Loucy (cell line): ENCODE measurements around the gene OXA1L.
"Not testable (repeated sequence)": the region's sequence is repeated elsewhere in the genome, so short reads cannot be mapped to it uniquely, and the experiment has no call there.

Source experiments
- H2AFZ ChIP-seq: fragments of 200-600 bp; sonication (generic); 2 replicates; pipeline ENCODE4 v1.6.0; 2016; ENCODE audit warnings: antibody characterized with exemption, mild to moderate bottlenecking, low read length, moderate library complexity
- H3F3A ChIP-seq: fragments of 200-600 bp; 2 replicates; pipeline ENCODE4 v1.6.0; 2016; ENCODE audit warnings: antibody characterized with exemption, low read depth, mild to moderate bottlenecking
- H3K27me3 ChIP-seq: fragments of 200-600 bp; sonication (generic); 2 replicates; pipeline ENCODE4 v1.6.1; 2014; ENCODE audit warnings: low read length, mild to moderate bottlenecking; ENCODE audit not compliant: insufficient read depth, poor library complexity, severe bottlenecking
- H3K36me3 ChIP-seq: fragments of 200-600 bp; sonication (generic); 2 replicates; pipeline ENCODE4 v1.6.1; 2016; ENCODE audit warnings: low read length; ENCODE audit not compliant: insufficient read depth
- H3K4me1 ChIP-seq: fragments of 200-600 bp; sonication (generic); 2 replicates; pipeline ENCODE4 v1.5.1; 2014; ENCODE audit warnings: low read length, mild to moderate bottlenecking; ENCODE audit not compliant: insufficient read depth, poor library complexity, severe bottlenecking
- H3K4me2 ChIP-seq: fragments of 200-600 bp; sonication (generic); 2 replicates; pipeline ENCODE4 v1.6.0; 2014; ENCODE audit warnings: antibody characterized with exemption, low read length, low read depth, mild to moderate bottlenecking; ENCODE audit not compliant: poor library complexity, severe bottlenecking
- H3K4me3 ChIP-seq: fragments of 200-600 bp; sonication (generic); 2 replicates; pipeline ENCODE4 v1.5.1; 2014; ENCODE audit warnings: low read length, mild to moderate bottlenecking, mixed read lengths; ENCODE audit not compliant: poor library complexity, severe bottlenecking
- H3K79me2 ChIP-seq: fragments of 200-600 bp; sonication (generic); 2 replicates; pipeline ENCODE4 v1.6.1; 2014; ENCODE audit warnings: low read length; ENCODE audit not compliant: insufficient read depth
- H3K9ac ChIP-seq: fragments of 200-600 bp; sonication (generic); 2 replicates; pipeline ENCODE4 v1.6.0; 2014; ENCODE audit warnings: mild to moderate bottlenecking, low read depth, low read length, moderate library complexity; ENCODE audit not compliant: poor library complexity, severe bottlenecking
- H3K9me2 ChIP-seq: fragments of 200-600 bp; sonication (generic); replicated peaks from 2 replicates; pipeline ENCODE4 v1.6.1; 2016; ENCODE audit warnings: low read depth, low read length, mixed read lengths
- H3K9me3 ChIP-seq: fragments of 200-600 bp; sonication (generic); 2 replicates; pipeline ENCODE4 v1.6.1; 2014; ENCODE audit warnings: mild to moderate bottlenecking, antibody characterized with exemption, low read length, low read depth; ENCODE audit not compliant: insufficient read depth
- H4K20me1 ChIP-seq: fragments of 200-600 bp; sonication (generic); 2 replicates; pipeline ENCODE4 v1.6.0; 2014; ENCODE audit warnings: antibody characterized with exemption, low read length, mild to moderate bottlenecking; ENCODE audit not compliant: insufficient read depth, poor library complexity, severe bottlenecking
- EZH2phosphoT487 ChIP-seq: fragments of 200-600 bp; IDR thresholded peaks from 2 replicates; pipeline ENCODE4 v1.6.1; 2018; ENCODE audit warnings: antibody characterized with exemption, mild to moderate bottlenecking, moderate library complexity, borderline replicate concordance
- TF ChIP-seq, protein P1 (sequence below): fragments of 200-600 bp; sonication (generic); conservative IDR thresholded peaks from 2 replicates; pipeline ENCODE4 v1.5.1; 2014; ENCODE audit warnings: mild to moderate bottlenecking, antibody characterized with exemption, low read length

OXA1L gene

GRCh38 chr14:22753586-22753985 lies 12.9 kb upstream of the OXA1L start:
- no peak overlapping the region for H3K4me3 ChIP-seq
- no peak overlapping the region for H2AFZ ChIP-seq
- no peaks in the 10 kb centered on the region for H3K79me2 ChIP-seq
- H3K36me3 ChIP-seq = no peaks in the 10 kb centered on the region
- H3K4me2 ChIP-seq = no peak overlapping the region
- H4K20me1 ChIP-seq = no peaks in the 10 kb centered on the region
- no peaks in the 10 kb centered on the region for H3F3A ChIP-seq
- H3K27me3 ChIP-seq = no peaks in the 10 kb centered on the region
- no peaks in the 10 kb centered on the region for H3K9me3 ChIP-seq
- H3K9ac ChIP-seq = no peak overlapping the region
- TF ChIP-seq, protein P1, sequence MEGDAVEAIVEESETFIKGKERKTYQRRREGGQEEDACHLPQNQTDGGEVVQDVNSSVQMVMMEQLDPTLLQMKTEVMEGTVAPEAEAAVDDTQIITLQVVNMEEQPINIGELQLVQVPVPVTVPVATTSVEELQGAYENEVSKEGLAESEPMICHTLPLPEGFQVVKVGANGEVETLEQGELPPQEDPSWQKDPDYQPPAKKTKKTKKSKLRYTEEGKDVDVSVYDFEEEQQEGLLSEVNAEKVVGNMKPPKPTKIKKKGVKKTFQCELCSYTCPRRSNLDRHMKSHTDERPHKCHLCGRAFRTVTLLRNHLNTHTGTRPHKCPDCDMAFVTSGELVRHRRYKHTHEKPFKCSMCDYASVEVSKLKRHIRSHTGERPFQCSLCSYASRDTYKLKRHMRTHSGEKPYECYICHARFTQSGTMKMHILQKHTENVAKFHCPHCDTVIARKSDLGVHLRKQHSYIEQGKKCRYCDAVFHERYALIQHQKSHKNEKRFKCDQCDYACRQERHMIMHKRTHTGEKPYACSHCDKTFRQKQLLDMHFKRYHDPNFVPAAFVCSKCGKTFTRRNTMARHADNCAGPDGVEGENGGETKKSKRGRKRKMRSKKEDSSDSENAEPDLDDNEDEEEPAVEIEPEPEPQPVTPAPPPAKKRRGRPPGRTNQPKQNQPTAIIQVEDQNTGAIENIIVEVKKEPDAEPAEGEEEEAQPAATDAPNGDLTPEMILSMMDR = no peak
- TF ChIP-seq EZH2phosphoT487 = no peak
- H3K4me1 ChIP-seq = no peaks in the 10 kb centered on the region
- H3K9me2 ChIP-seq = no peaks in the 10 kb centered on the region

GRCh38 chr14:22757972-22758650 lies 8.4 kb upstream of the OXA1L start:
- not testable (repeated sequence) for H3K4me1 ChIP-seq, H3K27me3 ChIP-seq, H3K36me3 ChIP-seq, H3K9me3 ChIP-seq, H3F3A ChIP-seq, H2AFZ ChIP-seq, H4K20me1 ChIP-seq, H3K9ac ChIP-seq, H3K4me3 ChIP-seq, H3K9me2 ChIP-seq, H3K4me2 ChIP-seq, H3K79me2 ChIP-seq

DNA sequence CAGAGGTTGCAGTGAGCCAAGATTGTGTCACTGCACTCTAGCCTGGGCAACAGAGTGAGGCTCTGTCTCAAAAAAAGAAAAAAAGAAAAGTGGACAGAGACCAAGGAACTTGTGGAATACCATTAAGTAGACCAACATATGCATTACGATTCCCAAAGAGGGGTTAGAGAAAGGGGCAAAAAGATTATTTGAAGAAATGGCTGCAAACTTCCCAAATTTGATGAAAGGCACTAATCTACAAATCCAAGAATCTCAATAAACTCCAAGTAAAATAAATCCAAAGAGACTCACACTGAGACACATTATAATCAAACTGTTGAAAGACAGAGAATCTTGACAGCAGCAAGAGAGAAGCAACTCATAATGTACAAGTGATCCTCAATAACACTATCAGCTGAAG lies 4.8 kb upstream of the OXA1L start:
- peaks cover 4% of the 10 kb centered on the region for H3K4me1 ChIP-seq
- no peaks in the 10 kb centered on the region for H3F3A ChIP-seq
- H3K79me2 ChIP-seq = peaks cover 8% of the 10 kb centered on the region
- no peak overlapping the region for H2AFZ ChIP-seq
- no peak overlapping the region for H3K9ac ChIP-seq
- H3K36me3 ChIP-seq = no peaks in the 10 kb centered on the region
- H3K4me3 ChIP-seq = no peak overlapping the region
- H3K4me2 ChIP-seq = no peak overlapping the region
- no peaks in the 10 kb centered on the region for H3K9me2 ChIP-seq
- H3K27me3 ChIP-seq = no peaks in the 10 kb centered on the region
- TF ChIP-seq, protein P1 = no peak
- TF ChIP-seq EZH2phosphoT487 = no peak
- H4K20me1 ChIP-seq = no peaks in the 10 kb centered on the region
- H3K9me3 ChIP-seq = no peaks in the 10 kb centered on the region; the same call in 1 of the 2 replicates

DNA sequence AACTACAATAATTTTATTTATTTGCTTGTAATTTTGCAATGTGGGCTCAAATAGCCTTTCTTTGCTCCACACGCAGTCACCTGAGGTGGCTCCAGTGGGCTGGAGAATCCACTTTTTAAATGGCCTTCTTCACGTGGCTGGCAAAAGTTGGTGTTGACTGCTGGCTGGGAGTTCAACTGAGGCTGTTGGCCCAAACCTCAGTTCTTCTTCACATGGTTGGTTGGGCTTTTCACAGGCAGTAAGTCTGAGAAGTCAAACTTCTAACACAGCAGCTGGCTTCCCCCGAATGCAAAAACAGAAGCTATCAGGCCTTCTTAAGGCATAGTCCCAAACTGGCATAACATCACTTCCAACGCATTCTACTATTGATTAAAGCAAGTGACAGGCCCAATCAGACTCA lies 2.1 kb upstream of the OXA1L start:
- no peaks in the 10 kb centered on the region; the same call in 1 of the 2 replicates for H3K9me3 ChIP-seq
- peaks cover 3% of the 10 kb centered on the region; the same call in 1 of the 2 replicates for H3K36me3 ChIP-seq
- no peak overlapping the region for H3K4me2 ChIP-seq
- no peaks in the 10 kb centered on the region for H3K9me2 ChIP-seq
- H3F3A ChIP-seq = no peaks in the 10 kb centered on the region
- no peak overlapping the region for H3K4me3 ChIP-seq
- peaks cover 21% of the 10 kb centered on the region for H3K4me1 ChIP-seq
- no peak overlapping the region for H2AFZ ChIP-seq
- H3K79me2 ChIP-seq = peaks cover 26% of the 10 kb centered on the region
- H3K27me3 ChIP-seq = no peaks in the 10 kb centered on the region
- no peaks in the 10 kb centered on the region for H4K20me1 ChIP-seq
- TF ChIP-seq, protein P1 = no peak
- H3K9ac ChIP-seq = no peak overlapping the region
